ENCODE measurements around the gene KRT1. TPM values are rescaled to one million over a fixed set of nuclear protein-coding genes. Genes with fewer than 3 reads are reported as not detected.

Gene KRT1
- total RNA-seq, 1 donor, result 1.8 TPM

GRCh38 chr12:52650520-52651081 lies 29.6 kb downstream of the KRT1 start:
- peaks cover 3% of the 10 kb centered on the region for H3K27me3 ChIP-seq (ENCODE audit: insufficient read depth, low read length)
- peaks cover 20% of the 10 kb centered on the region for H3K4me1 ChIP-seq (ENCODE audit: insufficient read depth, low read length)

GRCh38 chr12:52649066-52649465 lies 31.1 kb downstream of the KRT1 start:
- H3K9me3 ChIP-seq (ENCODE audit: low read depth, low read length), result no peaks in the 10 kb centered on the region
- H3K4me1 ChIP-seq (ENCODE audit: insufficient read depth, low read length), result peaks cover 32% of the 10 kb centered on the region
- H3K4me3 ChIP-seq (ENCODE audit: low read length), result no peak overlapping the region
- H3K27me3 ChIP-seq (ENCODE audit: insufficient read depth, low read length), result peaks cover 3% of the 10 kb centered on the region

More at GRCh38 chr12:52650520-52651081, 29.6 kb downstream of the KRT1 start:
- no peak overlapping the region for H3K4me3 ChIP-seq (ENCODE audit: low read length)
- no peaks in the 10 kb centered on the region for H3K9me3 ChIP-seq (ENCODE audit: low read depth, low read length)

DNA sequence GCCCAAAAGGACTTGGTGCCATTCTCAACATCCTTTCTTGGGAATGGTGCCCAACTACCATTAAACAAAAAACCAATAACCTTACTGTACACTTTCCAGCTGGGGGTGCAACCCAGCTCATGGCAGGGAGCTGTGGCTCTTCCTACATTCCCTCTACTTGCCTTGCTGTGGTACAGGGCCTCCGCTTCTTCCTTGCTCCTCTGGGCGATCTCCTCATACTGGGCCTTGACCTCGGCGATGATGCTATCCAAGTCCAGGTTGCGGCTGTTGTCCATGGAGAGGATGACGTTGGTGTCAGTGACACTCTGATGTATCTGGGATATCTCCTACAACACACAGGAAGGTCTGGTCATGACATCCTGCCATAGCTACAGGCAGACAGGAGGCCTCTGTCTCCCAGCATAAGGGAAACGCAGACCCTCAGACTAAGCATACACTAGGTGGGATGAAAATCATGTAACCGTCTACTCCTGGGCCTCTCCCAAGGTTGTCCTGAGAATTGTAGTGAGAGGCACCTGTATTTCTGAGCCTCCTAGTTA lies 32.1 kb downstream of the KRT1 start:
- Histone ChIP-seq H3K4me1 (ENCODE audit: insufficient read depth, low read length) (peaks cover 42% of the 10 kb centered on the region), H3K27me3 (ENCODE audit: insufficient read depth, low read length) (no peaks in the 10 kb centered on the region), H3K9me3 (ENCODE audit: low read depth, low read length) (no peaks in the 10 kb centered on the region), H3K4me3 (ENCODE audit: low read length) (no peak overlapping the region)

- peaks cover 43% of the 10 kb centered on the region for H3K4me1 ChIP-seq (ENCODE audit: insufficient read depth, low read length)
- H3K4me3 ChIP-seq (ENCODE audit: low read length), result no peak overlapping the region
- H3K27me3 ChIP-seq (ENCODE audit: insufficient read depth, low read length), result no peaks in the 10 kb centered on the region
- no peaks in the 10 kb centered on the region for H3K9me3 ChIP-seq (ENCODE audit: low read depth, low read length)
Observed at GRCh38 chr12:52647601-52648000, 32.6 kb downstream of the KRT1 start.

GRCh38 chr12:52646613-52647012 lies 33.6 kb downstream of the KRT1 start:
- Histone ChIP-seq H3K9me3 (ENCODE audit: low read depth, low read length) (no peaks in the 10 kb centered on the region), H3K4me3 (ENCODE audit: low read length) (no peak overlapping the region), H3K27me3 (ENCODE audit: insufficient read depth, low read length) (no peaks in the 10 kb centered on the region), H3K4me1 (ENCODE audit: insufficient read depth, low read length) (peaks cover 47% of the 10 kb centered on the region)

DNA sequence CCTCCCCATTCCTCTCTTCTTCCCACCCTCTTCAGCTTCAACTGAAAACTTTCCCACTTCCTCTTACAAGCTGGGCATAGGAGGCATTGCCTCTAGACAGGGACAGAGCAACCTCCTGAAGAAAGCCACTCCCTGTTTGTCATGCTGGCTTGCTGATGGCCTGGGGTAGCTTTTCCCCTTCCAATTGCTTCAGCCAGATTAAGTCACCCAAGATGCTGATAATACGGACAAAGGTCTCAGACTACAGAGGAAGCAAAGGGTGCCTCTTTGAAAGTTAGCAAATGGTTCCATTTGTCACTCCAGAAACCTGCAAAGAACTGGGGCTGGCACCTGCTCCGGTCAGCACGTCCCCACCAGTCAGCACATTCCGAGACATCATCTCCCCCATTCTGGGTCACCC lies 34.2 kb downstream of the KRT1 start:
- Histone ChIP-seq H3K4me1 (ENCODE audit: insufficient read depth, low read length) (peaks cover 47% of the 10 kb centered on the region), H3K27me3 (ENCODE audit: insufficient read depth, low read length) (no peaks in the 10 kb centered on the region), H3K9me3 (ENCODE audit: low read depth, low read length) (no peaks in the 10 kb centered on the region), H3K4me3 (ENCODE audit: low read length) (no peak overlapping the region)

- H3K4me3 ChIP-seq (ENCODE audit: low read length), result no peak overlapping the region
- H3K4me1 ChIP-seq (ENCODE audit: insufficient read depth, low read length), result peaks cover 47% of the 10 kb centered on the region
- no peaks in the 10 kb centered on the region for H3K9me3 ChIP-seq (ENCODE audit: low read depth, low read length)
- no peaks in the 10 kb centered on the region for H3K27me3 ChIP-seq (ENCODE audit: insufficient read depth, low read length)
Observed at GRCh38 chr12:52645120-52645761, 35.0 kb downstream of the KRT1 start.

DNA sequence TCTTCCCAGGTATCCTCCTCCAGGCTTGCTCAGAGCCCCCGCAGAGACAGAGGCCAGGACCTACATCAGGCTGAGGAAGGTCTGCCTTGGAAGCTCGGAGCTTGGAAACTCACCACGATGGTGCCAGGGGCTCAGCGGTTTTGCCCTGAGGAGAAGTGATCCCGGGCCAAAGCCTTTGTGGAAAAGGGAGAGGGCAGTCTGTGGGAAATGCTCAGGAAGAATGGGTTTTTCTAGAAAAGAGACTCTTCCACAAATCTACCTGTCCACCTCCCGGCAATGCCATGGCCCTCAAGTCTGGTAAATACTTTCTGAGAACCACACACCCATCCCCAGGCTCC lies 36.2 kb downstream of the KRT1 start:
- no peaks in the 10 kb centered on the region for H3K27me3 ChIP-seq (ENCODE audit: insufficient read depth, low read length)
- no peaks in the 10 kb centered on the region for H3K9me3 ChIP-seq (ENCODE audit: low read depth, low read length)
- H3K4me1 ChIP-seq (ENCODE audit: insufficient read depth, low read length), result peaks cover 44% of the 10 kb centered on the region
- no peak overlapping the region for H3K4me3 ChIP-seq (ENCODE audit: low read length)

DNA sequence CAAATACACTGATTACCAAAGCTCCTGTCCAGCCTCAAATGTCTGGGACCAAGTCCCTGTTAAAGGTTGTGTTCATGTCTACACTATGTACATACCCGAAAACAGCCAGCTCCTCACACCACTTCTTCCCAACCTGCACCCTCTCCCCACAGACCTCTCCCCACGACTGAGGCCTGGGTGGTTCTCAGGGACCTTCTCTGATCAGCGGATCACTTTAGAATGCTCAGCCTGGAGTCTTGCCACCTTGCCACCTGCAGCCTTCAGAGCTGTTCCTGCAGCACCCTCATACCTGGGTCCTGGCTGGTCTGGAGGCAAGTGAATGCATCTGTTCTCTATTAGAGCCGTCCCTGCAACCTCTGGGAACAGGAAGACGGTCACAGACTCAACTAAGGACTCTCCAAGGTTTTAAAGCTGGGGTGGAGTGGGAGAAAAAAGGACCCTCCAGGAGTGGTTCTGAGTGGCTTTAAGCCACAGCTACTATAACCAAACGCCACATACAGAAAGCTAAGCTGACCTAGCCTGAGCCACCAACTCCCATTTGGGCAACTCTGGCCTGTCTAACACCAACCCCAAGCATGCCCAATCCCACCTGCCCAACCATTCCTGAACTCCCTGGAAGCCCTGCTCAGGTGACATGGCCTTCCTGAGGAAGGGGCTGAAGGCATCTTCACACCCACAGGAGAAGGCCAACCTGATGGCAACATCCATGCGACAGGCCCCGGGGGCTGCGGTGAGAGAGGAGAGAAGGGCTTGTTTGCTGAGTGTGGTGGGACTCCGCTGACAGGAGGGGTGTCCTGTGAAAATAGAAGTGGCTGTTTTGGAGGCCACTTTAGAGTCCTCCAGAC lies 36.8 kb downstream of the KRT1 start:
- Histone ChIP-seq H3K4me1 (ENCODE audit: insufficient read depth, low read length) (peaks cover 42% of the 10 kb centered on the region), H3K27me3 (ENCODE audit: insufficient read depth, low read length) (no peaks in the 10 kb centered on the region), H3K4me3 (ENCODE audit: low read length) (no peak overlapping the region), H3K9me3 (ENCODE audit: low read depth, low read length) (no peaks in the 10 kb centered on the region)

- Histone ChIP-seq H3K4me1 (ENCODE audit: insufficient read depth, low read length) (peaks cover 40% of the 10 kb centered on the region), H3K9me3 (ENCODE audit: low read depth, low read length) (no peaks in the 10 kb centered on the region), H3K4me3 (ENCODE audit: low read length) (no peak overlapping the region), H3K27me3 (ENCODE audit: insufficient read depth, low read length) (no peaks in the 10 kb centered on the region)
Observed at GRCh38 chr12:52641468-52641867, 38.7 kb downstream of the KRT1 start.

- Histone ChIP-seq H3K4me1 (ENCODE audit: insufficient read depth, low read length) (peaks cover 31% of the 10 kb centered on the region), H3K4me3 (ENCODE audit: low read length) (no peak overlapping the region), H3K9me3 (ENCODE audit: low read depth, low read length) (no peaks in the 10 kb centered on the region), H3K27me3 (ENCODE audit: insufficient read depth, low read length) (no peaks in the 10 kb centered on the region)
Observed at GRCh38 chr12:52637299-52637698, 42.9 kb downstream of the KRT1 start.

DNA sequence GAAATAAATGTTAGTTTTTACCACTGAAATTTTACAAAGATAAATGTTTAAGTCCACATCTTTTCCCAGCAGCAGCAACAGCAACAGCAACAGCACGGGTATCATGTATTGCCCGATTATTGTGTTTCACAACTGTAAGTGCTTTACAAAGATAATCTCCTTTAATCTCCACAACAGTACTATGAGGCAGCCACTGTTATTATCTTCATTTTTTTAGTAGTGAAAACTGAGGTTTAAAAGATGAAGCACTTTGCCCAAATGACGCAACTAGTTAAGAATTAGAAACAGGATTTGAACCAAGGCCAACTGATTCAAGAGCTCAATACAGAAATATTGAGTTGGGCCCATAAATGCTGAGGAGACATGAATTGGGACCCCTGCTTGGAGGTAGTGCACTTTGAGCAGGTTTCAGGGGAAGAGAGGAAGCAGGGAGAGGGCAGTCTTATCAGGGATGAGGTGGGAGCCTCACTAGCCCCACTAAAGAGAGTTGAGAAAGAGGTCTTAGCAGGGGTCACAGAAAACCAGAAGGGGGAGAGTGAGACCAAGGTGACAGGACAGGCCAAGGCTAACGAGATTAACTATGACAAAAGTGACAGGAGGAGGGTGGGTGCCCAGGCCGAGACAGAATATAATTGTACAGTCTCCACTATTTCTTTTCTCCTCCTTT lies 43.5 kb downstream of the KRT1 start:
- Histone ChIP-seq H3K27me3 (ENCODE audit: insufficient read depth, low read length) (no peaks in the 10 kb centered on the region), H3K4me1 (ENCODE audit: insufficient read depth, low read length) (peaks cover 34% of the 10 kb centered on the region), H3K9me3 (ENCODE audit: low read depth, low read length) (no peaks in the 10 kb centered on the region), H3K4me3 (ENCODE audit: low read length) (no peak overlapping the region)

- no peak overlapping the region for H3K4me3 ChIP-seq (ENCODE audit: low read length)
- H3K27me3 ChIP-seq (ENCODE audit: insufficient read depth, low read length), result no peaks in the 10 kb centered on the region
- peaks cover 38% of the 10 kb centered on the region for H3K4me1 ChIP-seq (ENCODE audit: insufficient read depth, low read length)
- no peaks in the 10 kb centered on the region for H3K9me3 ChIP-seq (ENCODE audit: low read depth, low read length)
Observed at GRCh38 chr12:52636189-52636588, 44.0 kb downstream of the KRT1 start.

- no peak overlapping the region for H3K4me3 ChIP-seq (ENCODE audit: low read length)
- no peaks in the 10 kb centered on the region for H3K27me3 ChIP-seq (ENCODE audit: insufficient read depth, low read length)
- H3K9me3 ChIP-seq (ENCODE audit: low read depth, low read length), result no peaks in the 10 kb centered on the region
- peaks cover 52% of the 10 kb centered on the region for H3K4me1 ChIP-seq (ENCODE audit: insufficient read depth, low read length)
Observed at GRCh38 chr12:52634266-52635056, 45.7 kb downstream of the KRT1 start.
